ENCODE measurements around the gene HAUS7. TPM values are rescaled to one million over a fixed set of nuclear protein-coding genes. Genes with fewer than 3 reads are reported as not detected.
A peak's percentile ranks its signal among the peaks of the same experiment; 100 is the strongest.

Gene HAUS7
- total RNA-seq, 1 experiment from 2014 or later = 46.5 TPM

- DNase-seq (ENCODE audit: low spot score) = no peak
- TF ChIP-seq ZNF219 (CRISPR knock-in tag; IDR thresholded peaks at IDR 0.05; ENCODE audit: borderline replicate concordance) (no peak), AR (CRISPR knock-in tag; IDR thresholded peaks at IDR 0.05) (no peak), MAX (CRISPR knock-in tag; IDR thresholded peaks at IDR 0.05) (no peak), ZNF425 (CRISPR knock-in tag; conservative IDR thresholded peaks at IDR 0.05) (no peak), ZBTB21 (CRISPR knock-in tag; IDR thresholded peaks at IDR 0.05; ENCODE audit: borderline replicate concordance) (no peak), PREB (CRISPR knock-in tag; IDR thresholded peaks at IDR 0.05; ENCODE audit: borderline replicate concordance) (no peak), ZNF396 (CRISPR knock-in tag; IDR thresholded peaks at IDR 0.05; ENCODE audit: borderline replicate concordance) (no peak), ELF4 (CRISPR knock-in tag; IDR thresholded peaks at IDR 0.05; ENCODE audit: low read depth) (no peak), RORB (CRISPR knock-in tag; IDR thresholded peaks at IDR 0.05) (no peak), E2F4 (CRISPR knock-in tag; IDR thresholded peaks at IDR 0.05; ENCODE audit: borderline replicate concordance, low read depth) (no peak), ZNF138 (CRISPR knock-in tag; conservative IDR thresholded peaks at IDR 0.05) (no peak), E2F1 (CRISPR knock-in tag; IDR thresholded peaks at IDR 0.05) (no peak)
- Mint-ChIP-seq H3K36me3 (no peaks in the 10 kb centered on the region), H3K27me3 (ENCODE audit: low read depth) (peaks cover 36% of the 10 kb centered on the region), H3K4me1 (peaks cover 15% of the 10 kb centered on the region), H3K9me3 (no peaks in the 10 kb centered on the region), H3K4me3 (no peak overlapping the region), H3K27ac (no peak overlapping the region)
- ChIA-PET CTCF (no interaction called here), POLR2A (no interaction called here)
- ATAC-seq = no peak
These were observed 4.9 kb upstream of the HAUS7 start for GRCh38 chrX:153475271-153475670.

- peaks cover 15% of the 10 kb centered on the region for H3K4me1 Mint-ChIP-seq
- CTCF ChIA-PET = interaction anchor here (1.4 kb wide), 1 partner anchor 20 kb away, joined by 4 read pairs; the partner anchor contains the start of gene BGN
- ATAC-seq = no peak
- no peaks in the 10 kb centered on the region for H3K36me3 Mint-ChIP-seq
- peaks cover 36% of the 10 kb centered on the region for H3K27me3 Mint-ChIP-seq (ENCODE audit: low read depth)
- no peaks in the 10 kb centered on the region for H3K9me3 Mint-ChIP-seq
- no peak overlapping the region for H3K27ac Mint-ChIP-seq
- DNase-seq (ENCODE audit: low spot score) = peak; percentile 51
- no peak overlapping the region for H3K4me3 Mint-ChIP-seq
- POLR2A ChIA-PET = no interaction called here
- TF ChIP-seq USF2 (CRISPR knock-in tag; IDR thresholded peaks at IDR 0.05) (peak; percentile 37), USF1 (CRISPR knock-in tag; IDR thresholded peaks at IDR 0.05) (no peak), MYBL2 (CRISPR knock-in tag; IDR thresholded peaks at IDR 0.05) (no peak; the same call in 1 of the 2 replicates), STAT6 (CRISPR knock-in tag; conservative IDR thresholded peaks at IDR 0.05; ENCODE audit: low read depth) (no peak), TP53 (CRISPR knock-in tag; IDR thresholded peaks at IDR 0.05) (0 out of 2 replicates have a peak, but pooled peaks have one; percentile 28), CTCF (IDR thresholded peaks at IDR 0.05) (no peak), ZBTB21 (CRISPR knock-in tag; IDR thresholded peaks at IDR 0.05; ENCODE audit: borderline replicate concordance) (no peak), CREM (CRISPR knock-in tag; IDR thresholded peaks at IDR 0.05) (no peak)
These were observed 4.3 kb upstream of the HAUS7 start for GRCh38 chrX:153474718-153475117.

Measured in WTC11 (cell line).